SK-N-MC (cell line): Measurements from ENCODE around the gene CXXC5.

Source experiments
- EZH2 ChIP-seq: fragments of 200-600 bp; sonication (generic); IDR thresholded peaks from one replicate; pipeline ENCODE4 v1.6.1; 2017; ENCODE audit warnings: antibody characterized with exemption
- POLR2AphosphoS5 ChIP-seq: IDR thresholded peaks from 2 replicates; pipeline ENCODE4 v1.6.1; 2012; ENCODE audit warnings: mild to moderate bottlenecking, low read depth, low read length, borderline replicate concordance

DNA sequence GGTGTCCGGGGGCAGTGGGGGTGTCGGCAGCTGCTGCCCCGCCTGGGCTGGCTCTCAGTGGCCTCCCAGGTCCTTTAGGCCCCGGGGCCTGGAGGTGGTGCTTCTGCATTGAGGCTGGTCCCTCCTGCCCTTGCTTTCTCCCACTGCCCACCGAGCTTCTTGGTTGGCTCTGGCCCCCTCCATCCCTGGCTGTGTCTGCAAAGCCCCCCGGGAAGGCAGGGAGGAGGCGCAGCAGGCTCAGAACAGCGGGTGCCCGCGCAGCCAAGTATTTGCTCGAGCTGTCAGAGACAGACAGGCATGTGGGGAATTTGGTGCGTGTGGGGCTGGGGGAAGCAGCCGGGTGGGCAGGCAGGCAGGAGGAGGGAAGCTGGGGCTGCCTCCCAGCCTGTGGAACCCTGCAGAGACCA, 11.5 kb downstream of the CXXC5 start:
- TF ChIP-seq EZH2 (no peak), POLR2AphosphoS5 (no peak)
